ENCODE results near the gene ALG1. TPM values are rescaled to one million over a fixed set of nuclear protein-coding genes. Genes with fewer than 3 reads are reported as not detected.

ALG1 gene
- polyA plus RNA-seq, 1 of the 3 experiments (the other 2 are of a cell fraction): 27.0 TPM

DNA sequence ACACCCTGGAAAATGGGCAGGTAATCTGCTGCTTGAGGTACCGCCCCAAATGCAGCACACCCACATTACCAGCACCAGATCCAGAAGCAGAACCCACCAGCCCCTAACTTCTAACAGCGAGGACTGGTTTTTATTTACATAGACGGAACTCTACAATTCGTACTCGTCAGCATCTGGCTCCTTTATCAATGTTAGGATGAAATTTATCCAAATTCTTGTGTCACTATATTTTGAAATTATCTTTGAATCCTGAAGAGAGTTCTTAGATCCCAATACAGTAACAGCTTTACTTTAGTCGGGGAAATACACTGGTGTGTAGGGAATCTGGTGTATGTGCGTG, 332 bp upstream of the ALG1 start:
- Histone ChIP-seq H3K4me3 (ENCODE audit: low read depth in 2 of 2, low read length in 1 of 2) (peak overlapping the region; percentile 79 to 82; a peak in 3 of 4 replicates), H3K79me2 (ENCODE audit: insufficient read depth) (peaks cover 23% of the 10 kb centered on the region; the same call in 1 of the 2 replicates), H3K27me3 (ENCODE audit: insufficient read depth) (no peaks in the 10 kb centered on the region; the same call in 1 of the 2 replicates), H3K36me3 (replicated peaks in 1 of 2; ENCODE audit: control insufficient read depth in 1 of 2, insufficient read depth in 2 of 2, low read length in 1 of 2) (peaks cover 0 to 8% of the 10 kb centered on the region in 2 experiments), H3K9ac (peak overlapping the region; percentile 73), H3K4me1 (ENCODE audit: control insufficient read depth in 1 of 2, insufficient read depth in 2 of 2, low read depth in 1 of 2, low read length in 1 of 2) (peaks cover 4 to 6% of the 10 kb centered on the region in 2 experiments; a peak in 1 of 4 replicates), H3K9me3 (no peaks in the 10 kb centered on the region), H3K9me2 (no peaks in the 10 kb centered on the region), H3F3A (replicated peaks; ENCODE audit: insufficient read depth) (no peaks in the 10 kb centered on the region), H4K20me1 (ENCODE audit: insufficient read depth) (no peaks in the 10 kb centered on the region), H2AFZ (ENCODE audit: low read depth) (peak overlapping the region; percentile 96), H3K27ac (ENCODE audit: low read depth in 2 of 2, low read length in 1 of 2) (peak overlapping the region in 1 of 2 experiments; percentile 62; a peak in 2 of 4 replicates), H3K4me2 (peak overlapping the region; percentile 80)
- ChIA-PET CTCF (interaction anchor here (1.1 kb wide), 2 partner anchors 8 to 16 kb away, joined by 3 read pairs; no protein-coding TSS in a partner anchor), POLR2A (no interaction called here)
- TF ChIP-seq NRF1 (IDR thresholded peaks at IDR 0.05; ENCODE audit: low read depth, low read length) (no peak), SMC3 (IDR thresholded peaks at IDR 0.05; ENCODE audit: low read depth, low read length) (no peak)
- no peak for DNase-seq
- 32% methylated on average over 7 of the region's 7 CpGs for WGBS (ENCODE audit: low lambda C conversion rate)

DNA sequence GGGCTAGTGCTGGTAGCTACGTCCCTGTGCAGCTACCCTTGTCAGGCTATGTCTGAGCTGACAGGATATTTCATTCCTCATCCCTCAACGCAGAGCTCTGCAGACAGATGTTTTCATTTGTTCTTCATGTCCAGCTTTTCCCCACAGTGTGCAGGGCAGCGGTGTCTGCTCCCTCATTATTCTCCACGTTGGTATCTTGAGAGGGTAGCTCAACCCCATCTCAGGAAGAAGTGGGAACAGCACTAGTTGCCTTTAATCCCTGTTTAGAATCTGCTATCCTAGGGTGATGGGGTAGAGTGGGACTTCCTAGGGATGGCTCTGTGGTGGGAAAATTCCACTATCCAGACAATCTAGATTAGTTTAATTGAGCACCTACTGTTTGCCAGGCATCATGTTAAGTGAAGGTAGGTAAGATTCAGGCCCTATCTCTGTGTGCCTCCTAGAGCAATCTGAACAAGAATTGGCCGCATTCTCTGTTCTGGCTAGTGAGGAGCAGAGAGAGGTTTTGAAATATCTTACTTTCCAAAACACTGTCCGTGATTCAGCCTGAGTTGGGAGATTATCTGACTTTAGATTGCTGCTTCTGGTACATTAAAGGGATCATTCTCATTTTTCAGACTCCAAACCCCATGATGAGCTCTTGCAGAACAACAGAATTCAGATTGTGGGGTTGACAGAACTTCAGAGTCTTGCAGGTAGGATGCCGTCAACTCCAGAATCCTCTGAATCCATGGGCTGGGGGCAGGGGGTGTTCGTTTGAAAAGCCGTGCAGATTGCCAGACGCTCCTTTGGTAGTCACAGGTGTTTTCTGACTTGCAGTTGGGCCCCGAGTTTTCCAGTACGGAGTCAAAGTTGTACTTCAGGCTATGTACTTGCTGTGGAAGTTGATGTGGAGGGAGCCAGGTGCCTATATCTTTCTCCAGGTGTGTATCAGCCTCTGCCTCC, 963 bp downstream of the ALG1 start:
- peak overlapping the region; percentile 73 for H3K9ac ChIP-seq
- no peaks in the 10 kb centered on the region for H3K9me2 ChIP-seq
- ChIA-PET POLR2A (interaction anchor here (0.9 kb wide), 1 partner anchor 16 kb away, joined by 3 read pairs; no protein-coding TSS in a partner anchor), CTCF (interaction anchor here (1.1 to 1.5 kb wide), 4 partner anchors 9 to 14 kb away, joined by 3 to 8 read pairs (median 4); no protein-coding TSS in a partner anchor)
- no peaks in the 10 kb centered on the region for H3F3A ChIP-seq (replicated peaks; ENCODE audit: insufficient read depth)
- H3K27ac ChIP-seq (ENCODE audit: low read depth in 2 of 2, low read length in 1 of 2): peak overlapping the region; percentile 62 to 74; a peak in 3 of 4 replicates
- H3K79me2 ChIP-seq (ENCODE audit: insufficient read depth): peaks cover 23% of the 10 kb centered on the region; the same call in 1 of the 2 replicates
- H3K4me1 ChIP-seq (ENCODE audit: control insufficient read depth in 1 of 2, insufficient read depth in 2 of 2, low read depth in 1 of 2, low read length in 1 of 2): peaks cover 4 to 6% of the 10 kb centered on the region in 2 experiments; a peak in 1 of 4 replicates
- H2AFZ ChIP-seq (ENCODE audit: low read depth): peak overlapping the region; percentile 96
- H3K9me3 ChIP-seq: no peaks in the 10 kb centered on the region
- H3K4me3 ChIP-seq (ENCODE audit: low read depth in 2 of 2, low read length in 1 of 2): peak overlapping the region; percentile 79 to 82
- H3K36me3 ChIP-seq (replicated peaks in 1 of 2; ENCODE audit: control insufficient read depth in 1 of 2, insufficient read depth in 2 of 2, low read length in 1 of 2): peaks cover 0 to 14% of the 10 kb centered on the region in 2 experiments
- DNase-seq: peak; percentile 8
- no peaks in the 10 kb centered on the region for H3K27me3 ChIP-seq (ENCODE audit: insufficient read depth)
- 56% methylated on average over 11 of the region's 12 CpGs for WGBS (ENCODE audit: low lambda C conversion rate)
- no peaks in the 10 kb centered on the region for H4K20me1 ChIP-seq (ENCODE audit: insufficient read depth)
- H3K4me2 ChIP-seq: peak overlapping the region; percentile 80
- TF ChIP-seq MEF2A (IDR thresholded peaks at IDR 0.05; ENCODE audit: borderline replicate concordance, low read depth) (no peak), POLR2AphosphoS5 (IDR thresholded peaks at IDR 0.05; ENCODE audit: low read depth, low read length) (no peak), FOSL2 (IDR thresholded peaks at IDR 0.05; ENCODE audit: borderline replicate concordance, low read depth) (no peak), RXRA (IDR thresholded peaks at IDR 0.05; ENCODE audit: borderline replicate concordance, low read depth) (no peak), RFX5 (IDR thresholded peaks at IDR 0.05; ENCODE audit: low read length) (no peak), FOXM1 (IDR thresholded peaks at IDR 0.05; ENCODE audit: low read depth) (no peak), CHD2 (IDR thresholded peaks at IDR 0.05; ENCODE audit: low read length, partially characterized antibody) (no peak), SMC3 (IDR thresholded peaks at IDR 0.05; ENCODE audit: low read depth, low read length) (no peak), ELF1 (IDR thresholded peaks at IDR 0.05) (no peak)
- TF ChIP-seq, protein P1, sequence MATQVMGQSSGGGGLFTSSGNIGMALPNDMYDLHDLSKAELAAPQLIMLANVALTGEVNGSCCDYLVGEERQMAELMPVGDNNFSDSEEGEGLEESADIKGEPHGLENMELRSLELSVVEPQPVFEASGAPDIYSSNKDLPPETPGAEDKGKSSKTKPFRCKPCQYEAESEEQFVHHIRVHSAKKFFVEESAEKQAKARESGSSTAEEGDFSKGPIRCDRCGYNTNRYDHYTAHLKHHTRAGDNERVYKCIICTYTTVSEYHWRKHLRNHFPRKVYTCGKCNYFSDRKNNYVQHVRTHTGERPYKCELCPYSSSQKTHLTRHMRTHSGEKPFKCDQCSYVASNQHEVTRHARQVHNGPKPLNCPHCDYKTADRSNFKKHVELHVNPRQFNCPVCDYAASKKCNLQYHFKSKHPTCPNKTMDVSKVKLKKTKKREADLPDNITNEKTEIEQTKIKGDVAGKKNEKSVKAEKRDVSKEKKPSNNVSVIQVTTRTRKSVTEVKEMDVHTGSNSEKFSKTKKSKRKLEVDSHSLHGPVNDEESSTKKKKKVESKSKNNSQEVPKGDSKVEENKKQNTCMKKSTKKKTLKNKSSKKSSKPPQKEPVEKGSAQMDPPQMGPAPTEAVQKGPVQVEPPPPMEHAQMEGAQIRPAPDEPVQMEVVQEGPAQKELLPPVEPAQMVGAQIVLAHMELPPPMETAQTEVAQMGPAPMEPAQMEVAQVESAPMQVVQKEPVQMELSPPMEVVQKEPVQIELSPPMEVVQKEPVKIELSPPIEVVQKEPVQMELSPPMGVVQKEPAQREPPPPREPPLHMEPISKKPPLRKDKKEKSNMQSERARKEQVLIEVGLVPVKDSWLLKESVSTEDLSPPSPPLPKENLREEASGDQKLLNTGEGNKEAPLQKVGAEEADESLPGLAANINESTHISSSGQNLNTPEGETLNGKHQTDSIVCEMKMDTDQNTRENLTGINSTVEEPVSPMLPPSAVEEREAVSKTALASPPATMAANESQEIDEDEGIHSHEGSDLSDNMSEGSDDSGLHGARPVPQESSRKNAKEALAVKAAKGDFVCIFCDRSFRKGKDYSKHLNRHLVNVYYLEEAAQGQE (IDR thresholded peaks at IDR 0.05; ENCODE audit: low read depth, low read length): no peak
- TF ChIP-seq, protein P2, sequence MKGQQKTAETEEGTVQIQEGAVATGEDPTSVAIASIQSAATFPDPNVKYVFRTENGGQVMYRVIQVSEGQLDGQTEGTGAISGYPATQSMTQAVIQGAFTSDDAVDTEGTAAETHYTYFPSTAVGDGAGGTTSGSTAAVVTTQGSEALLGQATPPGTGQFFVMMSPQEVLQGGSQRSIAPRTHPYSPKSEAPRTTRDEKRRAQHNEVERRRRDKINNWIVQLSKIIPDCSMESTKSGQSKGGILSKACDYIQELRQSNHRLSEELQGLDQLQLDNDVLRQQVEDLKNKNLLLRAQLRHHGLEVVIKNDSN (IDR thresholded peaks at IDR 0.05; ENCODE audit: borderline replicate concordance, low read depth): no peak
